Ammon's horn (tissue), 1 donor: ENCODE measurements around the gene ARHGAP10.
"Not testable (repeated sequence)": the region's sequence is repeated elsewhere in the genome, so short reads cannot be mapped to it uniquely, and the experiment has no call there.

Experiments
- DNase-seq: peaks from one replicate; pipeline ENCODE4 v3.0.0-alpha.2; 2016; ENCODE audit warnings: low spot score

ARHGAP10 gene

GRCh38 chr4:148064451-148064850 lies 332.6 kb downstream of the ARHGAP10 start:
- no peak for DNase-seq

DNA sequence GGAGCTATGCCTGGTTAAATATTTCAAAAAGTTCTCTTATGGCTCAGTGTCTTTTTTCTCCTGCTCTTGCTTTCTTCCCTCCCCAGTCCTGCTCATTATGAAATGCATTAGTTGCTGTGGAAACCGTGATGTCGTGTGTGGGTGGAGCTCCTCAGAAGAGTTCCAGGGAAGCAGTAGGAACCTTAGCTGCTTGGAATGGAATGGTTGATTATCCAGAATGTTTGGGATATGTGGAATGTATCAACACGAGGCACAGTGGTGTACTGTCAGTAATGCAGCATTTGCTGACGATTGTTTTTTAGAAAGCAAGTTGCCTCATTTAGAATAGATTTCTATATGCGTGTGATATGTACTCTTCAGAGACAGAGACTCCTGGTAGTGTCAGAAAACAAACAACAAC lies 333.2 kb downstream of the ARHGAP10 start:
- peak; percentile 70 for DNase-seq

DNA sequence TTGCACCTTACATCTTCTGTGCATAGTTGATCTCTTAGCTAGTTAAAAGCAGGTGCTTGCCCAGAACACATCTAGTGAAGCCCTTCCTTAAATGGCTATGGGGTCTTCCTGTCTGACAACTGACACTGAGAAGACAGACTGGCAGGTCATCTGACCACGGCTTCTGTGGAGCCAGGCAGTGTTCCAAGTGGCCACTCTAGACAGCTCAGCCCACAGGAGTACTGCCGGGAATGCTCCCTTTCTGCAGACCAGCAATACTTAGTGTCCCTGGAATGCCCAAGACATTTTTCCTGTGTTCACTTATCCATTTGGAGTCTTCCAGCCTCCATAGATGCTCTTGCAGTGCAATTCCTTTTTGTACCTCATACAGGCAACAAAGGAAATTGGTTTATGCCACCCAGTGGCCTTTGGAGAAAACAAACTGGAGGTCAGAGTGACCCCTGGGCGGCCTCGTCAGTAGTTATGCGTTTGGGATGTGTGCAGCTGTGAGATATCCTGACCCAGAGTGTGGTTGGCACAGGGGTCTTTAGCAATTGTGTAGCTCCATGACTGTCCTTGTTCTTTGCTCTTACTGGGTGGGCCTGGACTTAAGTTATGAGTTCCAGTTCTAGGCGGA lies 335.5 kb downstream of the ARHGAP10 start:
- DNase-seq = no peak

DNA sequence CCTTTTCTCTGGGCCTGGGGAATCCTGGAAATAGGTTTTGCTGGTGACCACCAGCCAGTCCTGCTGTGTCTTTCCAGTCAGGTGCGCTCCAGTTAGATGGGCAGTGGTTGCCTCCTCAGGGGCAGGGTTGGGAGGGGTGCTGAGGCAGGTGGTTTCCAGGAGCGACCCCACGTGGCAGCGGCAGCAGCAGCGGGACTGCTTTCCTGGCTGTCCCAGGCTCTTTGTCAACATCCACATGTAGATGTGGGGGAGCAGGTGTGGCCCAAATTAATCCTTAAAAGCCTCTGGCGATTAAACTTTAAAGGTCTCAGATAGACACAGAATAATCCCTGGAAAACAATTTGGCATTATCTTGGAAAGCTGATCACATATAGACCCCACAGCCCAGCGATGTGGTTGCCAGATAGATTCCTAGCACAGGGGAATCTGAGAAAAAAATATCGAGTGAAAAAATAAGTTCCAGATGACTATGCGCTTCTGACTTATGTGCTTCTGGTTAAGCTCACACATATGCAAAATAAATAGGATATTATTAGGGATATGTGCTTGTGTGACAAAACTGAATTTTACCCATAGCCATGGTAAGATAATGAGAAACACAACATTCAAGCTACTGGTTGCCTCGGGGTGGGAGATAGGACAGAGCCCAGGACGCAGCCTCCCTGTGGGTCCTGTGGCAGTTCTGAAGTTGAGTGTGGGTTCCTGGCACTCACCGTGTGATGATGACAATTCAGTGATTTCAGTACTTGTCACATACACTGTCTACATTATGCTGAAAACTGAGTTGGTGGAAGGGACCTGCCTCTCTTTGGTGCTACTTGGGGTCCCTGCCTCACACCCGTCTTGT lies 336.4 kb downstream of the ARHGAP10 start:
- no peak for DNase-seq

DNA sequence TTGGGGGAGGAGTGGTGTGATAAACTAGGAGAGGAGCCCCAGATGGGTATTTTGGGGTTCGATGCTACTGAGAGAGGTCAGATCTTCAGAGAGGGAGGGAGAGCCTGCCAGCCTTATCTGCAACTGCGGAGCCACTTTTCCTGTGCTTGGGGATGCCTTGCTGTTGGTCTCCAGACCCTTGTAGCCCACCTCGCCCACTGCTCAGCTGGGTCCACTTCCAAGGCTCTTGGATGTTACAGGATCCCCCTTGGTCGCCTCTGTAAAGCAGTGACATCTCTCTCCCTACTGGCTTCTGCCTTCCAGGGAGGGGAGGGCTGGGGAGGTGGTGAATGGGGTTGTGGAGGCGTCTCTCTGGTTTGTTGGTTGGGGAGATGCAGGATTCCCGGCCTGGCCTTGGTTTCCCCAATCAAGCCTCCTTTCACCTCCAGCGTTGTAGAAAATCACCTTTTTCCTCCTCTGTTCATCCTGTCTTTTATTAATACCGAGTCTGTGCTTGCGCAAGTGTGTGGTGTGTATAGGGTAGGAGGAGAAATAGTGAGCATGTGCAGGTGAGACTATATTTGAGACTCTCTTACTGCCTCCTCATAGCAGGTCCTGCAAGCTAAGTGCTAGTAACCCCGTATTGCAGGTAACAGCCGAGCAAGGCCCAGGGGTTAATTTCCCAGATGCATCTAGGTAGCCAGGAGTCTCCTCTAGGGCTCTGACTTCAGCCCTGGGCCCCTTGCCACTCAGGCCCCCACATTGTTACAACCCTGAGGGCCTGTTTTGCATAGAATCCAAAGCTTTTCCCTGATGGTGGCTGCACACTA lies 337.4 kb downstream of the ARHGAP10 start:
- DNase-seq = no peak

DNA sequence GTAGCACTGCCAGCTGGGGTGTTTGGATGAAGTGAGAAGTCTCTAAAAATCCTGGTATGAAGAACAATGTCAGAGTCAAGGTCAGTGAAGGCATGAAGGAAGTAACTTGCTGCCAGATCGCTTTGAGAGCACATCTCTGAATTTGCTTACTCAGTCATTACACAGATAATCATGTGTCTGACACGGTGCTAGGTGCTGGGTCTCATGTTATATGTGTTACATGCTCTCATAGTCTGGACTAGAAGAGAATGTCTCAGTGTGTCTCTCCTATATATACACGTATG lies 337.9 kb downstream of the ARHGAP10 start:
- no peak for DNase-seq

- DNase-seq = no peak
Measured at GRCh38 chr4:148071009-148071408, 339.1 kb downstream of the ARHGAP10 start.

GRCh38 chr4:148072789-148073188 lies 340.9 kb downstream of the ARHGAP10 start:
- DNase-seq = no peak

DNA sequence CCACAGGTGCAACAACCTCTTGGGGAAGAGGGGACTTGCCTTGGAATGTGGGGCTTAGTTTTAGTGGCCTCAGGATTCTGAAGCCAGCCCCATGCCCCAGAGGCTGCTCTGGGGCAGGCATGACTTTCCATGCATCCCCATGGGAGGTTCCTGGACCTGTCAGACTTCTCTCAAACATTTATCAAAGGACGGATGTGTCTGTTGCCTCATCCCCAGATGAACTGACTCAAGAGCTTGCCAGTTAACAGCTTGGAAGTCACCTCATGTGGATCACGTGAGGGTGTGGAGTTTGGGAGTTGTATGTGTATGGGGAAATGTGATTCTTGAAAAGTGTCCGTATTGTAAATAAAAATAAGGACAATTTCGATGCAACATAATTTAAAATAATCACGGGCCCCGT lies 341.5 kb downstream of the ARHGAP10 start:
- no peak for DNase-seq

DNA sequence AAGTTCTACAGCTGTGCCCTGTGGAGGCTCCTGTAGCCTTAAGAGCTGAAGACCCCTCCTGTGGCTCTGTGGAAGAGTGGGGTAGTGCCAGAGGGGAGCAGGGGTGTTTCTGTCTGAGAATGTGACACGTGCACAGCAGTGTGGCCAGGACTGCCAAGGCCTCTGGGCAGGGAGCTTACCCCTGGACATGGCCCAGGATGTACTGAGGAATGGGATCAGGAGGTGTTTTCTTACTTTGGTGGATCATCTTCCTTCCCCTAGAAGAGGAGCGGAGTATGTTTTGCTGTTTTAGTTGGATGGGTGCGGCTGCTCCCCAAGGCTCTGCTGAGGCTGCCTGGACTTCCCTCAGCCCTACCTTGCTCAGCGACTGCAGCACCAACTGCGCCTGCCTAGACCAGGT lies 342.6 kb downstream of the ARHGAP10 start:
- DNase-seq = no peak

DNA sequence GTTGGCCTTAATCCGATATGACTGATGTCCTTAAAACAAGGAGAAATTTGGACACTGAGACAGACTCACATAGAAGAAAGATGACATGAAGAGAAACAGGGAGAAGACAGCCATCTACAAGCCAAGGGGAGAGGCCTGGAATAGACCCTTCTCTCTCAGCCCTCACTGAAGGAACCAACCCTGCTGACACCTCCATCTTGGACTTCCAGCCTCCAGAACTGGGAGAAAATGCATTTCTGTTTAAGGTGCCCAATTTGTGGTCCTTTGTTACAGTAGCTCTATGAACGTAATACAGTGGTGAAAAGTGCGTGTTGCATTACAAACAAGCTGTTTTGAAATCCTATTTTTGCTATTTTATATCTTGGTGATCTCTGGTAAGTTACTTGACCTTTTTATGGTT lies 343.6 kb downstream of the ARHGAP10 start:
- DNase-seq = no peak

DNA sequence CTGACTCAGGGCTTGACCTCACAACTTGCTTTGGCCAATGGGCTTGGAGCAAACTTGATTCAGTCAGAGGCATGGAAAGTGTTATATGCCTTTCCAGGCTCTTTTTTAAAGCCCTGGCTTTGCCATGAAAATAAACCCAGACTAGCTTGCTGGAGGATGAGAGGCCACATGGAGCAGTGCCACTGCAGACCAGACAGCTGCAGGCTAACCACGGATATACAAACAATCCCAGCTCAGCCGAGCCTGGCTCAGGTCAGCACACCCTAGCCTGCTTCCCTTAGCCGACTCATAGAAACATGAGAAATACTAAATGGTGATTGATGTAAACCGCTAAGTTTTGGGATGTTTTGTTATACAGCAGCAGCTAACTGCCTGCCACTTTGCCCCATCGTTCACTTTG lies 345.1 kb downstream of the ARHGAP10 start:
- no peak for DNase-seq

DNA sequence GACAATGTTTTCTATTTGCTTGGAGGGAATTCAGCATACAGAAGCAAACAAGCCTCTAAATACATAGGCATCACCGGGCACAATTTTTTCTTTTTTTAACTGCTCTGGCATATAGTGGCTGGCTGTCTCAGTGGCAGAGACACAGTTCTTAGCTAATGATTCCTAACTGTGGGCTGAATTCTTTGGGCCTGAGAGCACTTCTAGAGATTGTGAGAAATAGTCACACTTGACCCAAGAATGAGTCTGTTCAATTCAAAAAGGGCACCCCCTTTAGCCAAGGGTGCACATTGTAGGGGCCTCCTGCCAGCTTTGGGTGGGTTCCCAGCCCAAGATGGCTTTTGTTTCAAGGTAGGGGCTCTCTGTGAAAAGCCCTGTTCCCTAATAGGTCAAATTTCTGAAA lies 345.7 kb downstream of the ARHGAP10 start:
- no peak for DNase-seq

DNA sequence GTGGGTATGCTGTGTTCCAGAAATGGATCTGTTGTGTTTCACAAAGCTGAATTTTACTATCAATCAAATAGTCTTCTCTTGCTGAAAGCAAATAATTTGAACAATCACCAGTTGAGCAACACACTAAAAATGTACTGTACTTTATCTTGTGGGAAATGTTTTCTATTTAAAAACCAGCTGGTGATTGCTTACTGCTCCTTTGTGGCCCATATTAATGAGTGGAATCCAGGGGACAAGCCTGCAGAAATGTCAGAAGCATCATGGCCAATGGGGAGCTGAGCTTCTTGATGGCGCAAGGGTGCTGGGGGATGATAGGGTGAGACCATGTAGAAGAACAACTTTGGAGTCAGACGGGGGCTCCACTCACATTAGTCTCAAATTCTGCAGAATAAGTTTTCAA lies 346.2 kb downstream of the ARHGAP10 start:
- no peak for DNase-seq

DNA sequence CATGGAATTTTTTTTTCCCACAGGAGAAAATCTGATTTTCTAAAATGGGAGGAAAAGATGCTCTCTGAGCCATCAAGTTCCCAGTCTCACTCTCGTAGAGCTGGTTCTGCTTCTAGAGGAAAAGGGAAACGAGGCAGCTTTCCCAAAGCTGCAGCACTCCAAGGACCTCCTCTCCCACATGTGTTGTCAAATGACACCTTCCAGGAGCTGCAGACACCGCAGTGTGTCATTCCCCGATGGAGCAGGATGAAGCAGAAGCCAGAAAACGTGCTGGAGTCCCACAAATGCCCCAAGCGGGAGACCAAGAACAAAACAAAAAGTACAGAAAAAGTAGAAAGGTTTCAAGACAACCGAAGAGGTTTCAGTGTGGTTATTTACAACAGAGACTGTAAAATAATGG lies 348.1 kb downstream of the ARHGAP10 start:
- no peak for DNase-seq

- DNase-seq = no peak
Measured at GRCh38 chr4:148081267-148081666, 349.4 kb downstream of the ARHGAP10 start.

- no peak for DNase-seq
Measured at GRCh38 chr4:148081745-148082144, 349.9 kb downstream of the ARHGAP10 start.

DNA sequence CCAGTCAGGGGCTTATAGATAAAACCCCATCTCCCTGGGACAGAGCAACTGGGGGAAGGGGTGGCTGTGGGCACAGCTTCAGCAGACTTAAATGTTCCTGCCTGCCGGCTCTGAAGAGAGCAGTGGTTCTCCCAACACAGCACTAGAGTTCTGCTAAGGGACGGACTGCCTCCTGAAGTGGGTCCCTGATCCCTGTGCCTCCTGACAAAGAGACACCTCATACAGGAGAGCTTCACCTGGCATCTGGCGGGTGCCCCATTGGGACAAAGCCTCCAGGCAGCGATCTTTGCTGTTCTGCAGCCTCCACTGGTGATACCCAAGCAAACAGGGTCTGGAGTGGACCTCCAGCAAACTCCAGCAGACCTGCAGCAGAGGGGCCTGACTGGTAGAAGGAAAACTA lies 351.2 kb downstream of the ARHGAP10 start:
- not testable (repeated sequence) for DNase-seq

DNA sequence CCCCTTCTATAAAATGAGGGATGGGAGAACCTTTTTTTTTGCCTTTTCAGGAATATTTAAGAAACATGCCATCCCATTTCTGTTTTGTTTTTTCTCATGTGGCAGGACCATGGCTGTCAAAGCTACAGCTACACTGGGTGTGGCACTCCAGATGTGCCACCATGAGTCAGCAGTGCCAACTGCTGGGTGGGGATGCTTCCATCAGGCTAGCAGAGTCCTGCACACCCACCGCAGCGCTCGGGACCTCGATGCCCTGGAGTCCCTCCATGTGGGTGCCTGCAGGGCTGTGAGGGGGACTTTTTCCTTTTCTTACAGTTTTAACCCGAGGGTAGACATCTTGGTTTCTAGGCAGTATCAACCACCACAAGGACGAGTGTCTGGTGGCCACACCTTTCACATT lies 357.7 kb downstream of the ARHGAP10 start:
- no peak for DNase-seq

GRCh38 chr4:148090029-148090428 lies 358.1 kb downstream of the ARHGAP10 start:
- no peak for DNase-seq

- DNase-seq = no peak
Measured at GRCh38 chr4:148090503-148091476, 358.9 kb downstream of the ARHGAP10 start.

DNA sequence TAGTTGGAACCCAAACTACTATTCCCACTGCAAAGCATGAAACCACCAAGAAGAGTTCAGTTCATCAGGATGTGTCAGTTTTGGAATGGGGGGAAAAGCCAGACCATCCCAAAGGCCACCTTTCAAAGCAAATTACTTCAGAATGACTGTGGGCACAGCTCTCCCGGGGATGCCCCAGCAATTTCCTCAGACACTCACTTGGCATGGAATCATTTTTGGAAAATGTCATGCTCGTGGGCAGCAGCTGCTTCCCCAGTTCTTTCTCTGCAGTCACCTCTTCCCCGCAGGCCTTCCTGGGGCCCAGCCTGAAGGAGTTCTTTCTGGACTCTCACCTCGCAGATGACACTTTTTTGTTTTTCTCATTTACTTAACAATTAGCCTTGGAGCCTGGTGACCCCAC lies 360.0 kb downstream of the ARHGAP10 start:
- no peak for DNase-seq
